GM12873 (cell line): ENCODE results near the gene FIGNL1.

ENCODE experiments used
- TF ChIP-seq, protein P1 (sequence below): IDR thresholded peaks from 2 replicates; pipeline ENCODE4 v1.5.1; 2012; ENCODE audit warnings: low read depth, mild to moderate bottlenecking, moderate library complexity, low read length, control low read depth; ENCODE audit not compliant: insufficient read depth; ENCODE audit errors: missing control alignments

Gene FIGNL1

DNA sequence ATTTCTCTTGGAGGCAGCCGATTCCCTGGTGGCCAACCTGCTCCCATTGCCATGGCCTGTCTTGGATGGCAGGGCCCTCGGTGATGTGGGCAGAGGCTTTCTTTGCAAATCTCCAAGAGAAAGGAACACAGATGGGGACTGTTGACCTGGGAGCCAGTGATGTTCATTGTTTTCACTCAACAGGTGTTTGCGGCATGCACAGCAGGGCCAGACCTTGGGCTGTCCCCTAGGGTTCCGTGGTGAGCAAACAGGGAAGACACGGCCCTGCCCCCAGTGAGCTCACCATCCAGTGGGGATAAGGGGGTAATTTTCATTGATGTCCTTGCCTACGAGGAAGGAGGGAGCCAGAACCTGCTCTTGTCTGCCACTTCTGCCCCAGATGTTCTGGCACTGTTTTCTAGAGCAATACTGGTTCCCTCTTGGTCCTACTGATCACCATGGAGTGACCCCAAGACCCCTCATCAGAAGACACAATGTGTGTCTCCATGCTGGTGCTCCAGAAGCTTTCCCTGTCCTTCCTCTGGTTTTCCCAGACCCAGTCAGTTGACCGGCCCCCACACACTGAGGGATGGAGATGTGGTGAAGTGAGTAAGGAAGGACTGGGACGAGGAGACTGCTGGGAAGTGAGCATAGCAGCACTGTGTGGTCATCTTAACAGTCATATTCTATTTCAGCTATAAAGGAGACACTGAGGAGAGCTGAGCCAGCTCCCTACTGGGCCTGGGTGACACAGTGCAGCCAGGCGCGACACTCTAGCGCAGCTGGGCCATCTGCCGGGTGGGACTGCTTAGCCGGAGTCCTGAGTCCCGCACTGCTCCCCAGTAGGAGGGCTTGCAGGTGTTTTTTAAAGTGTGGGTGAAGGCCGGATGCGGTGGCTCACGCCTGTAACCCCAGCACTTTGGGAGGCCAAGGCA lies 20.4 kb upstream of the FIGNL1 start:
- TF ChIP-seq, protein P1, sequence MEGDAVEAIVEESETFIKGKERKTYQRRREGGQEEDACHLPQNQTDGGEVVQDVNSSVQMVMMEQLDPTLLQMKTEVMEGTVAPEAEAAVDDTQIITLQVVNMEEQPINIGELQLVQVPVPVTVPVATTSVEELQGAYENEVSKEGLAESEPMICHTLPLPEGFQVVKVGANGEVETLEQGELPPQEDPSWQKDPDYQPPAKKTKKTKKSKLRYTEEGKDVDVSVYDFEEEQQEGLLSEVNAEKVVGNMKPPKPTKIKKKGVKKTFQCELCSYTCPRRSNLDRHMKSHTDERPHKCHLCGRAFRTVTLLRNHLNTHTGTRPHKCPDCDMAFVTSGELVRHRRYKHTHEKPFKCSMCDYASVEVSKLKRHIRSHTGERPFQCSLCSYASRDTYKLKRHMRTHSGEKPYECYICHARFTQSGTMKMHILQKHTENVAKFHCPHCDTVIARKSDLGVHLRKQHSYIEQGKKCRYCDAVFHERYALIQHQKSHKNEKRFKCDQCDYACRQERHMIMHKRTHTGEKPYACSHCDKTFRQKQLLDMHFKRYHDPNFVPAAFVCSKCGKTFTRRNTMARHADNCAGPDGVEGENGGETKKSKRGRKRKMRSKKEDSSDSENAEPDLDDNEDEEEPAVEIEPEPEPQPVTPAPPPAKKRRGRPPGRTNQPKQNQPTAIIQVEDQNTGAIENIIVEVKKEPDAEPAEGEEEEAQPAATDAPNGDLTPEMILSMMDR, result no peak

DNA sequence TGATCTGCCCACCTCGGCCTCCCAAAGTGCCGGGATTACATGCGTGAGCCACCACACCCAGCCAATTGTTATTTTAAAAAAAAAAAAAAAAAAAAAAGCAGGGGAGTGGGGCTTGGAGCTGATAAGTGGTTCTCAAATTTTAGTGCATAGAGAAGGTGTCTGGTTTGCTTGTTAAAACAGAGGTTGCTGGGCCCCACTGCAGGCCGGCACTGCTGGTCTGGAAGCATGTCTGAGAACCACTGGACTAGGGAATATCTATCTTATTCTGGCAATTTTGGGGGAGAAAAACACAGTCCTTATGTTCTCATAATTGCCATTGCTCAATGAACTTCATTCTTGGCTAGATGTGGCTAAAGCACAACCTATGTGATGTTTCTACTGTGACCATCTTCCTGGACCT lies 19.0 kb upstream of the FIGNL1 start:
- TF ChIP-seq, protein P1, result no peak

DNA sequence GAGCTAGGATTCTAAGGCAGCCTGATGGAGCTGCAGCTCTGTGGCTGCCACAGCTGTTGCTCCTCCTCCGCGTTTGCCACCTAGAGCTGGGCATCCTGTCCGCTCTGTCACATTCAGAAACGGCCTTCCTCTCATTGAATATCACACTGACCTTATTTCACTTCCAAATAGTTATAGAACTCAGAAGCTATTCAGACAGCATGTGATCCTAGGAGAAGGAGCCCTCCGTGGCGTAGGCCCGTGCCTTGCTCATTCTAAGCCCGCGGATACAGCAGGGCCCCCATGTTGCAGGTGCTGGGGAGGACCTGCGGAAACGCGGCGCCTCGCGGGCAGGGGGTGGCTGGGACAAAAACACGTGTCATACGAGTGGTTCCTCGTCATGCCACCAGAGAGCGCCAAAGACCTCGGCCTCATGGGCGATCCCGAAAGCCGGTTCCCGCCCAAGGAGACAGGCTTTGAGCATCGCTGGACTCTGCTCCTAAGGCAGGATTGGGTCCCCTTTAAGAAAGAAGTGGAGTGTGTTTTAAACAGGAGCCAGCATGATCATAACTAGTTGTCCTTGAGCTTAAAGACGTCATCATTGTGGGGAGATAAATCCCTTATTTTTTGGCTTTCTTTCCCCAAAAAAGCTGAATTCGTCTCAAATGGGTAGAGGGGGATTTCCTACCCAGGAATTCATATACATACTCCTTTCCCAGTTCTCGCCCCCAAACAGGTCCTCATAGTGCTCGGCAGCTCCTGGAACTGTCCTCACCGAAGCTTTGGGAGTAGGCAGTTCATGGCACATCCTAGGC lies 17.9 kb upstream of the FIGNL1 start:
- TF ChIP-seq, protein P1, result peak; percentile 92

DNA sequence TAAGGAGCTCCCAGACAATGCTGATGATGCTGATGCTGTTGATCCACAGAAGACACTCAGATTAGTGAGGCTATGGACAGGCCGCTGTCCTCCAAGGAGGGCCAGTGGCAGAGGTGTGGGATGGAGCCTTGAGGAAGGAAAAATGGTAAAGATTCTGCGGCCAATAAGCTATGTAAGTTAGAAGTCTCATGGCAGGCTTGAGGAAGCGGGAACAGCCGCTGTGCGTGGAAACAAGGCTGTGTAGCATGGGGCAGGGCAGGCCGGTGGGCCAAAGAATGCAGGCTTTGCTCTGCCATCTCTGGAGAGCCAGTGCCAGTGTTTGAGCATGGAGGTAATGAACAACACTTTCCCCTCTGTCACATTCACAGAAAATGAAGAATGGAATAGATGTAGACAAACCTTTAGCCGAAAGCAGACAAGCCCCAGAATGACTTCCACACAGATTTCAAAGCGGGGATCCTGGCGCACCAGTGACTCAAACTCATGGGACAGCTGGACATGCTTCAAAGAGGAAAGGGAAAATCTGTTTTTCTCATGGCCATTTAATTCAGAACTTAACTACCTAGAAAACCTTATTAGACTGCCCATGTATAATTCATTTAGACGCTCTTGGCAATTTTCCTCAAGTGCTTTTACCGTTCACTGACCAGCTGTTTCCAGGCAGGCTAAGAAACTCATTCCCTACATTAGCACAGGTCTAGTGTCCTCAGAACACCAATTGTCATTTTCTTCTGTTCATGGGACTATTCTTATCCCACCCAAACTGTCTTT lies 16.9 kb upstream of the FIGNL1 start:
- TF ChIP-seq, protein P1, result no peak

DNA sequence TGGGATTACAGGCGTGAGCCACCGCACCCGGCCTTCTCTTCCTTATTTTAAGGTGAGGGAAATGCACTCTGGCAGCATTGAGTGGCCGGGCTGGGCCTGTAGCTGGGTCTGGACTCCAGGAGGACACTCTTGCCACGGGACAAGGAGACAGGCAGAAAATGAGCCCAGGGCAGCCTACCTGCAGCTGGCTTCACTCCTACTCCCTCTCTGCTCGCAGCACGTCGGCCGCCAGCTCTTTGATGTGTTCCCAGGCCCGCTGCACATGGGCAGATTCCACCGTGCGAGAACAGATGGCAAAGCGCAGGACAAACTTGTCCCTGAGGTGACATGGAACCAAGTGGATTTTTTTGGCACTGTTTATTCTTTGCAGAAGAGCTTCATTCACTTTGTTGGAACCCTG lies 12.9 kb upstream of the FIGNL1 start:
- TF ChIP-seq, protein P1, result no peak

DNA sequence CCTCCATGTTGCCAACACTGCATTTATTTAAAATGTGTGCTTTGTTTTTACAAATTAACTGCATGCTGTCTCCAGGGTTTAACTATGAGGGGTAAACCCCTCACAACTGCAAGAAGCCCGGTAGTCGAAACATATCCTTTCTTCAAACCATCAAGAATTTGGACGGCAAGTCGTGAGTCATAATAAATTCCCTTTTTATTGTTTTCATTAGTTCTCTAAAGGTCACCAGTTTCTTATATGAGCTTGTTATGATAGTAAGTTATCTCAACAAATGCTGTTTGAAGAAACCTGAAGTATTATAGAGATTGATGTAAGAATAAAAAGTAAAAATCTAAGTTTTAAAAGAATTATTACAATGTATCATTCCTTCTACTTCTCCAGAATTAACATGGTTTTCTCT lies 12.2 kb upstream of the FIGNL1 start:
- TF ChIP-seq, protein P1, result no peak
